Body of pancreas (tissue), 4 donors: ENCODE measurements around the gene TATDN3. TPM values are rescaled to one million over a fixed set of nuclear protein-coding genes. Genes with fewer than 3 reads are reported as not detected.

Experiments
- ATAC-seq: fragments of 150-250 bp; one replicate; pipeline ENCODE4 v1.9.1; 2016
- DNase-seq, 4 donors: peaks; one replicate each; pipeline ENCODE4 v3.0.0-alpha.2; 2019
- H3K27ac ChIP-seq, 4 donors: fragments of 200-600 bp; sonication (generic); 1 replicate in 3 of 4; 2 replicates in 1 of 4; pipeline versions ENCODE4 v1.5.1 to v1.6.1; 2016 to 2019; ENCODE audit warnings: mild to moderate bottlenecking in 1 of 4, mixed read lengths in 1 of 4, moderate library complexity in 1 of 4
- H3K27me3 ChIP-seq, 2 donors: fragments of 200-600 bp; sonication (generic); one replicate each; pipeline ENCODE4 v1.6.0; 2016; ENCODE audit warnings: mild to moderate bottlenecking in 1 of 2
- H3K36me3 ChIP-seq, 2 donors: fragments of 200-600 bp; sonication (generic); replicated peaks in 1 of 2; 2 replicates each; pipeline ENCODE4 v1.5.1; 2016; ENCODE audit warnings: low read depth in 2 of 2; ENCODE audit not compliant: insufficient read depth in 1 of 2
- H3K4me1 ChIP-seq: fragments of 200-600 bp; sonication (generic); one replicate; pipeline ENCODE4 v1.6.0; 2016
- H3K4me3 ChIP-seq, 2 donors: fragments of 200-600 bp; sonication (generic); 1 replicate in 1 of 2; 2 replicates in 1 of 2; pipeline ENCODE4 v1.5.1; 2016 to 2019
- H3K9me3 ChIP-seq, 3 donors: fragments of 200-600 bp; sonication (generic); 1 replicate in 2 of 3; 2 replicates in 1 of 3; pipeline ENCODE4 v1.5.1; 2016
- POLR2A ChIP-seq, 3 donors: fragments of 450-650 bp; IDR thresholded peaks; one replicate each; pipeline ENCODE4 v1.6.1; 2016; ENCODE audit warnings: antibody characterized with exemption in 3 of 3, mild to moderate bottlenecking in 2 of 3
- WGBS, 2 donors: methylation state at CpG; one replicate each; pipeline ENCODE4 v1.1.5; 2017; 5-methylcytosine and 5-hydroxymethylcytosine counted together
- intact Hi-C: fragments of 100-400 bp; cut with DNase I; formaldehyde crosslinking; loops from one replicate; pipeline ENCODE4 v1.15.1; 2023
- total RNA-seq, 2 donors: library from RNA; depleted of rRNA; stranded (reverse); fragments of >200 nt; gene quantifications; one replicate each; pipeline ENCODE4 v1.1.0, GENCODE V29; 2016
- TF ChIP-seq, protein P1 (sequence below), 7 experiments: fragments of 450-650 bp in 4 of 7; fragments of 200-600 bp in 3 of 7; sonication (generic) in 3 of 7; IDR thresholded peaks; one replicate each; pipeline ENCODE4 v1.5.1; 2016 to 2019; ENCODE audit warnings: antibody characterized with exemption in 7 of 7

The TATDN3 gene
- total RNA-seq, 2 donors from 2014 or later, result 6.3 to 10.6 TPM

DNA sequence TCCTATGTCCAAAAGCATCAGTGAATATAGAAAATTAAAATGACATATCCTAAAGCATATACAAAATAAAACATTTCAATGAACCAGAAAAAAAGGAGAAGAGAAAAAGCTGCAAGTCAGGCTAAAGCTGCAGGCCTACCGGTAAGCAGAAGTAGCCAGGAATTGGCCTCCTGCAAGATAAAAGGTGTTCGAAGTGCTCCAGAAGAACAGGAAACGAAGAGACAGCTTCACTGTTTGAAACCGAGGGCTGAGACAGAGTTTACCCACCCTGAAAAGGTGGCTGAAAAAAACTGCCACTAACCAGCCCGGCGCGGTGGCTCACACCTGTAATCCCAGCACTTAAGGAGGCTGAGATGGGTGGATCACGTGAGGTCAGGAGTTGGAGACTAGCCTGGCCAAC is 37.5 kb upstream of the TATDN3 start:
- TF ChIP-seq, protein P1, sequence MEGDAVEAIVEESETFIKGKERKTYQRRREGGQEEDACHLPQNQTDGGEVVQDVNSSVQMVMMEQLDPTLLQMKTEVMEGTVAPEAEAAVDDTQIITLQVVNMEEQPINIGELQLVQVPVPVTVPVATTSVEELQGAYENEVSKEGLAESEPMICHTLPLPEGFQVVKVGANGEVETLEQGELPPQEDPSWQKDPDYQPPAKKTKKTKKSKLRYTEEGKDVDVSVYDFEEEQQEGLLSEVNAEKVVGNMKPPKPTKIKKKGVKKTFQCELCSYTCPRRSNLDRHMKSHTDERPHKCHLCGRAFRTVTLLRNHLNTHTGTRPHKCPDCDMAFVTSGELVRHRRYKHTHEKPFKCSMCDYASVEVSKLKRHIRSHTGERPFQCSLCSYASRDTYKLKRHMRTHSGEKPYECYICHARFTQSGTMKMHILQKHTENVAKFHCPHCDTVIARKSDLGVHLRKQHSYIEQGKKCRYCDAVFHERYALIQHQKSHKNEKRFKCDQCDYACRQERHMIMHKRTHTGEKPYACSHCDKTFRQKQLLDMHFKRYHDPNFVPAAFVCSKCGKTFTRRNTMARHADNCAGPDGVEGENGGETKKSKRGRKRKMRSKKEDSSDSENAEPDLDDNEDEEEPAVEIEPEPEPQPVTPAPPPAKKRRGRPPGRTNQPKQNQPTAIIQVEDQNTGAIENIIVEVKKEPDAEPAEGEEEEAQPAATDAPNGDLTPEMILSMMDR (IDR thresholded peaks at IDR 0.05), result no peak
- Histone ChIP-seq H3K36me3 (no peaks in the 10 kb centered on the region), H3K27ac (no peak overlapping the region), H3K27me3 (no peaks in the 10 kb centered on the region), H3K4me3 (no peak overlapping the region), H3K9me3 (no peaks in the 10 kb centered on the region), H3K4me1 (peaks cover 3% of the 10 kb centered on the region)
- ATAC-seq (no peak), DNase-seq (no peak)
- WGBS, 2 donors, result 69 to 82% methylated on average over 8 of the region's 8 CpGs
- intact Hi-C loops, result no loop called here

DNA sequence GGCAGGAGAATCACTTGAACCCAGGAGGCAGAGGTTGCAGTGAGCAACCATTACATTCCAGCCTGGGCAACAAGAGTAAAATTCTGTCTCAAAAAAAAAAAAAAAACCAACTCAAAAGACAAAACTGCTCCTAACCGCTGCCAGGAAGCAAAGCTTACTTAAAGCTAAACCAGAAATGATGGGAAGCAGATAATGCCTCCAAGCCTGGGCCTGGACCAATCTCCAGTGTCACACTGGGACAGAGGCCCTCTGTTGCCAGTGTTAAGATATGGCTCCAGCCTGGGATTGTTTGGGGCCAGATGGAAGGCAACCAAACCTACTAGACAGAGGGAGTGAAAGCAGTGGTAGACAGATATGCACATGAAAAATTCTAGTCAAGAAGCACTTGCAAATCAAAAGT is 37.0 kb upstream of the TATDN3 start:
- H3K36me3 ChIP-seq, result no peaks in the 10 kb centered on the region
- H3K4me3 ChIP-seq, result no peak overlapping the region
- no peak for DNase-seq
- TF ChIP-seq, protein P1 (IDR thresholded peaks at IDR 0.05), result no peak
- TF ChIP-seq POLR2A (IDR thresholded peaks at IDR 0.05), result no peak
- ATAC-seq, result no peak
- intact Hi-C loops, result no loop called here
- 33 to 89% methylated on average over 1 of the region's 1 CpG for WGBS, 2 donors
- no peak overlapping the region for H3K27ac ChIP-seq
- H3K27me3 ChIP-seq, result no peaks in the 10 kb centered on the region
- H3K4me1 ChIP-seq, result peaks cover 3% of the 10 kb centered on the region
- H3K9me3 ChIP-seq, result no peaks in the 10 kb centered on the region

DNA sequence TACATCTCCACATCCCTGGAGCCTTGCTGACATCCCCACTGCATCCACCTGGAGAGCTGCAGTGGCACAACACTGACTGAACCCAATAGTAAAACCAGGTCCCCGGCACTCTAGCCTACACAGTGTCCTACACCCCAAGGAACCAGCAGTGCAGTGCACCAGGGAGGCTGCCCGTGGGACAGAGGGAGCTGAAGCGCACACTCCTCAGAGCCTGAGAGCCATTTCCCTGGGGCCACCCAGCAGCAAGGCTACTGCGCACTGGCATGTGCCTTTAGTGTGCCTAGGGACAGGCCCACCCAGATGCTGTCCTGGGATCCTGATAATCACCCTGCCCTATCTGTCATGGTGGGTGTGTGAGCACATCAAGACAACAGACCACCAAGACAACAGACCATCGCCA is 32.0 kb upstream of the TATDN3 start:
- Histone ChIP-seq H3K27ac (no peak overlapping the region), H3K9me3 (no peaks in the 10 kb centered on the region), H3K4me3 (no peak overlapping the region), H3K27me3 (no peaks in the 10 kb centered on the region), H3K4me1 (no peaks in the 10 kb centered on the region), H3K36me3 (no peaks in the 10 kb centered on the region)
- TF ChIP-seq, protein P1 (IDR thresholded peaks at IDR 0.05), result no peak
- no peak for TF ChIP-seq POLR2A (IDR thresholded peaks at IDR 0.05)
- intact Hi-C loops, result no loop called here
- ATAC-seq (no peak), DNase-seq (no peak)
- 93 to 100% methylated on average over 1 to 4 of the region's 5 CpGs for WGBS, 2 donors

DNA sequence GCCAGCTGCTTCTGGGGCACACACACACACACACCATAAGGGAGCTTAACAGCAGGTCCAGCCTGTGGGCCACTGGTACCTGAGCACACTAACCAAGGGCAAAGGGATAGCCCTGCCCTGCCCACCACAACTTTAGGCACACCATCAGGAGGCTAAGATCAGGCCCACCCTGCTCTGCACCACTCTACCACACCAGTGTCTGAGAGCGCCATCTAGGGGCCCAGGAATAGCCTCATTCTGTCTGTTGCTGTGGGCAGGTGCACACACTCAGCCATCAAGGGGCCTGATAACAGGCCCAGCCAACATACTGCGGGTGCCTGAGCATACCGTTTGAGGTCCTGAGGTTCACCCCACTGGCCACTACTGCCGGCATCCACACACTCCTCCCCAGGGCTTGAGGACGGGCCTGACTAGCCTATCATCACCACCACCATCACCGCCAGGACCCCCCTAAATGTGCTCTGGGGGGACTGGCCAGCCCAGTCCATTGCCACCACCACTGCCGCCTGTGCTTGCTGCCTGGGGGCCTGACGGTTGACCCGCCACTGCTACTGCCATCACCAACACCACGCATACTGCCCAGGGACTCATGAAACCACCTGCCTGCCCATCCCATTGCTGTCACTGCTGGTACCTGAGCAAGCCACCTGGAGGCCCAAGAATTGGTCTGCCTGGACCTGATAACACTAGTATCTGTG is 31.4 kb upstream of the TATDN3 start:
- no peaks in the 10 kb centered on the region for H3K4me1 ChIP-seq
- no peak overlapping the region for H3K4me3 ChIP-seq
- intact Hi-C loops, result no loop called here
- no peaks in the 10 kb centered on the region for H3K27me3 ChIP-seq
- no peak for TF ChIP-seq POLR2A (IDR thresholded peaks at IDR 0.05)
- TF ChIP-seq, protein P1 (IDR thresholded peaks at IDR 0.05), result peak in 1 of 7 experiments; percentile 11
- WGBS, 2 donors, result 91 to 93% methylated on average over 3 to 10 of the region's 10 CpGs
- ATAC-seq (no peak), DNase-seq (no peak)
- no peaks in the 10 kb centered on the region for H3K36me3 ChIP-seq
- H3K9me3 ChIP-seq, result no peaks in the 10 kb centered on the region
- no peak overlapping the region for H3K27ac ChIP-seq

DNA sequence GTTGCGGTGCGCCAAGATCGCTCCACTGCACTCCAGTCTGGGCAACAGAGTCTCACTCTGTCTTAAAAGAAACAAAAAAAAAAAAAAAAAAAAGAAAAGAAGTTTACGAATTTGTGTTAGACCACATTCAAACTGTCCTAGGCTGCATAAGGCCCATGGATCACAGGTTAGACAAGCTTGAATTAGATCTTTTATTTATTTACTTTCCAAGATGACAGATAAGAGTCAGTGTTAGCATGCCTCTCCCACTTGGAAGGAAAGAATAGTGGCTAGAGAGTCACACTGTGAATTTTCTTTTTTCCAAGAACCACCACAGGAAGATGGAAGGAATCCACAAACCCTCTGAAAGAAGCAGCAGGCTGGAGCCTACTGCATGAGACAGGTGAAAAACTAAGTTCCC is 29.5 kb upstream of the TATDN3 start:
- DNase-seq (no peak), ATAC-seq (no peak)
- no peaks in the 10 kb centered on the region for H3K4me1 ChIP-seq
- no peak overlapping the region for H3K27ac ChIP-seq
- no peaks in the 10 kb centered on the region for H3K27me3 ChIP-seq
- no peaks in the 10 kb centered on the region for H3K36me3 ChIP-seq
- H3K4me3 ChIP-seq, result no peak overlapping the region
- TF ChIP-seq POLR2A (IDR thresholded peaks at IDR 0.05), result no peak
- TF ChIP-seq, protein P1 (IDR thresholded peaks at IDR 0.05), result no peak
- intact Hi-C loops, result no loop called here
- 97 to 98% methylated on average over 4 of the region's 4 CpGs for WGBS, 2 donors
- no peaks in the 10 kb centered on the region for H3K9me3 ChIP-seq
